HepG2 (cell line): ENCODE data around the gene TNFSF18. TPM values are rescaled to one million over a fixed set of nuclear protein-coding genes. Genes with fewer than 3 reads are reported as not detected.

Experiments
- ARID5B ChIP-seq: IDR thresholded peaks from 2 replicates; pipeline ENCODE4 v1.4.0; 2020; ENCODE audit warnings: mild to moderate bottlenecking, missing genetic modification reagents
- BCL6 ChIP-seq: IDR thresholded peaks from 2 replicates; pipeline ENCODE4 v1.6.1; 2016; ENCODE audit warnings: missing genetic modification reagents, missing compliant biosample characterization
- FOXA3 ChIP-seq: IDR thresholded peaks from 2 replicates; pipeline ENCODE4 v1.6.1; 2016; ENCODE audit warnings: missing genetic modification reagents, missing compliant biosample characterization
- GATAD2A ChIP-seq: IDR thresholded peaks from 2 replicates; pipeline ENCODE4 v1.6.1; 2016
- HNF1A ChIP-seq, 2 experiments: sonication (generic) in 1 of 2; formaldehyde crosslinking in 1 of 2; IDR thresholded peaks; 2 replicates each; pipeline versions ENCODE4 v1.4.0 to v1.6.1; 2016 to 2020; ENCODE audit warnings: borderline replicate concordance in 1 of 2, low read depth in 1 of 2, mild to moderate bottlenecking in 1 of 2, missing genetic modification reagents in 1 of 2
- HNF1B ChIP-seq: sonication (generic); formaldehyde crosslinking; IDR thresholded peaks from 2 replicates; pipeline ENCODE4 v1.5.1; 2020; ENCODE audit warnings: mild to moderate bottlenecking, moderate library complexity, missing genetic modification reagents
- HNF4A ChIP-seq: sonication (generic); formaldehyde crosslinking; IDR thresholded peaks from 2 replicates; pipeline ENCODE4 v1.4.0; 2020; ENCODE audit warnings: missing genetic modification reagents
- MED1 ChIP-seq: sonication (generic); formaldehyde crosslinking; IDR thresholded peaks from 2 replicates; pipeline ENCODE4 v1.4.0; 2020; ENCODE audit warnings: missing genetic modification reagents
- MIER2 ChIP-seq: IDR thresholded peaks from 2 replicates; pipeline ENCODE4 v1.6.1; 2016; ENCODE audit warnings: missing biosample characterization, missing genetic modification reagents
- RBAK ChIP-seq: sonication (generic); formaldehyde crosslinking; IDR thresholded peaks from 2 replicates; pipeline ENCODE4 v1.5.1; 2020; ENCODE audit warnings: mild to moderate bottlenecking, missing genetic modification reagents
- SOX6 ChIP-seq, 2 experiments: fragments of 450-650 bp in 1 of 2; sonication (generic) in 1 of 2; formaldehyde crosslinking in 1 of 2; IDR thresholded peaks; 2 replicates each; pipeline versions ENCODE4 v1.4.0 to v1.6.1; 2017 to 2020; ENCODE audit warnings: antibody characterized with exemption in 1 of 2, mild to moderate bottlenecking in 1 of 2, missing genetic modification reagents in 1 of 2
- TFE3 ChIP-seq: IDR thresholded peaks from 2 replicates; pipeline ENCODE4 v1.6.1; 2016
- ZFP41 ChIP-seq: sonication (generic); formaldehyde crosslinking; IDR thresholded peaks from 2 replicates; pipeline ENCODE4 v1.4.0; 2020; ENCODE audit warnings: mild to moderate bottlenecking, missing genetic modification reagents, borderline replicate concordance
- ZMYM4 ChIP-seq: sonication (generic); formaldehyde crosslinking; IDR thresholded peaks from 2 replicates; pipeline ENCODE4 v1.8.1; 2023; ENCODE audit warnings: mild to moderate bottlenecking, missing genetic modification reagents
- ZNF292 ChIP-seq: sonication (generic); formaldehyde crosslinking; IDR thresholded peaks from 2 replicates; pipeline ENCODE4 v1.8.1; 2022; ENCODE audit warnings: mild to moderate bottlenecking, low read depth, missing genetic modification reagents, borderline replicate concordance
- ZNF652 ChIP-seq: IDR thresholded peaks from 2 replicates; pipeline ENCODE4 v1.6.1; 2016; ENCODE audit warnings: low read depth, borderline replicate concordance
- polyA plus RNA-seq, 8 experiments: library from polyadenylated mRNA; depleted of rRNA in 3 of 8; stranded (reverse) in 7 of 8; unstranded in 1 of 8; fragments of >200 nt; fragmentation: Illumina TruSeq in 4 of 8; extraction: Trizol in 4 of 8; gene quantifications; 2 replicates each; pipeline versions ENCODE4 v1.2.1 to v1.2.3, GENCODE V29; 2011 to 2016; ENCODE audit warnings: low read depth in 4 of 8, missing spikeins in 1 of 8, mixed read lengths in 1 of 8; ENCODE audit not compliant: insufficient read depth in 1 of 8
- total RNA-seq, 5 experiments: library from RNA; depleted of rRNA; stranded (reverse); fragments of >200 nt; fragmentation: Illumina TruSeq; extraction: Trizol; gene quantifications; 2 replicates each; pipeline ENCODE4 v1.2.3, GENCODE V29; 2016; ENCODE audit warnings: low read depth in 1 of 5

Gene TNFSF18
- total and polyA plus RNA-seq, 2 of the 13 experiments (the other 11 are each of a cell fraction or from before 2014, with no cell fraction given) = not detected

GRCh38 chr1:173024543-173024942 lies 26.2 kb downstream of the TNFSF18 start (continued):
- TF ChIP-seq MIER2 (0 out of 2 replicates have a peak, but pooled peaks have one; percentile 14), RBAK (CRISPR knock-in tag) (peak; percentile 89), HNF1B (CRISPR knock-in tag) (peak; percentile 88), MED1 (peak; percentile 40; the same call in 1 of the 2 replicates), ZMYM4 (peak; percentile 41), ZNF292 (CRISPR knock-in tag) (peak; percentile 64; the same call in 1 of the 2 replicates), ZNF652 (peak; percentile 49; the same call in 1 of the 2 replicates), ZFP41 (CRISPR knock-in tag) (no peak), HNF4A (0 out of 2 replicates have a peak, but pooled peaks have one; percentile 21), SOX6 (IDR thresholded peaks at IDR 0.05) (no peak), SOX6 (CRISPR knock-in tag; IDR thresholded peaks at IDR 0.05) (peak; percentile 19; the same call in 1 of the 2 replicates), TFE3 (CRISPR knock-in tag) (no peak), BCL6 (peak; percentile 66), GATAD2A (CRISPR knock-in tag) (0 out of 2 replicates have a peak, but pooled peaks have one; percentile 11), ARID5B (CRISPR knock-in tag) (0 out of 2 replicates have a peak, but pooled peaks have one; percentile 23), HNF1A (IDR thresholded peaks at IDR 0.05; ENCODE audit: low read depth) (peak; percentile 84), HNF1A (CRISPR knock-in tag; IDR thresholded peaks at IDR 0.05; ENCODE audit: borderline replicate concordance) (peak; percentile 51; the same call in 1 of the 2 replicates), FOXA3 (CRISPR knock-in tag) (0 out of 2 replicates have a peak, but pooled peaks have one; percentile 21)
